Measurements from ENCODE around the gene GAB3.
"Not testable (repeated sequence)": the region's sequence is repeated elsewhere in the genome, so short reads cannot be mapped to it uniquely, and the experiment has no call there.

GAB3 gene

GRCh38 chrX:154648931-154649330 is 101.9 kb downstream of the GAB3 start:
- Mint-ChIP-seq H3K27ac (no peak overlapping the region), H3K4me3 (no peak overlapping the region), H3K27me3 (no peaks in the 10 kb centered on the region), H3K36me3 (ENCODE audit: low read depth) (no peaks in the 10 kb centered on the region), H3K4me1 (no peaks in the 10 kb centered on the region), H3K9me3 (no peaks in the 10 kb centered on the region)
- DNase-seq: no peak
- ATAC-seq: no peak

- not testable (repeated sequence) for H3K9me3 Mint-ChIP-seq; H3K36me3 Mint-ChIP-seq (ENCODE audit: low read depth); H3K27ac Mint-ChIP-seq
These were observed 105.0 kb downstream of the GAB3 start for GRCh38 chrX:154645745-154646378.

GRCh38 chrX:154643708-154644107 is 107.2 kb downstream of the GAB3 start:
- not testable (repeated sequence) for H3K36me3 Mint-ChIP-seq (ENCODE audit: low read depth); H3K4me3 Mint-ChIP-seq; H3K9me3 Mint-ChIP-seq; ATAC-seq; H3K27me3 Mint-ChIP-seq; H3K4me1 Mint-ChIP-seq; H3K27ac Mint-ChIP-seq; DNase-seq

More at GRCh38 chrX:154645745-154646378, 105.0 kb downstream of the GAB3 start:
- DNase-seq, H3K4me1 Mint-ChIP-seq, H3K27me3 Mint-ChIP-seq, H3K4me3 Mint-ChIP-seq: not testable (repeated sequence)
- ATAC-seq: peak; percentile 82

- H3K36me3 Mint-ChIP-seq (ENCODE audit: low read depth); H3K9me3 Mint-ChIP-seq; H3K4me1 Mint-ChIP-seq; H3K27ac Mint-ChIP-seq; H3K4me3 Mint-ChIP-seq; DNase-seq; ATAC-seq; H3K27me3 Mint-ChIP-seq: not testable (repeated sequence)
These were observed 109.1 kb downstream of the GAB3 start for GRCh38 chrX:154641740-154642139.

GRCh38 chrX:154633661-154634060 is 117.2 kb downstream of the GAB3 start:
- not testable (repeated sequence) for H3K9me3 Mint-ChIP-seq; DNase-seq; H3K4me1 Mint-ChIP-seq; H3K27ac Mint-ChIP-seq; H3K36me3 Mint-ChIP-seq (ENCODE audit: low read depth); H3K27me3 Mint-ChIP-seq; H3K4me3 Mint-ChIP-seq; ATAC-seq

- not testable (repeated sequence) for H3K27me3 Mint-ChIP-seq; H3K9me3 Mint-ChIP-seq; ATAC-seq; H3K27ac Mint-ChIP-seq; H3K4me1 Mint-ChIP-seq; H3K36me3 Mint-ChIP-seq (ENCODE audit: low read depth); DNase-seq; H3K4me3 Mint-ChIP-seq
These were observed 119.9 kb downstream of the GAB3 start for GRCh38 chrX:154630949-154631348.

GRCh38 chrX:154628960-154629359 is 121.9 kb downstream of the GAB3 start:
- H3K9me3 Mint-ChIP-seq; H3K27me3 Mint-ChIP-seq; DNase-seq; H3K36me3 Mint-ChIP-seq (ENCODE audit: low read depth); H3K4me3 Mint-ChIP-seq; H3K27ac Mint-ChIP-seq; H3K4me1 Mint-ChIP-seq; ATAC-seq: not testable (repeated sequence)
